ENCODE data around the gene ALAS2. TPM values are rescaled to one million over a fixed set of nuclear protein-coding genes. Genes with fewer than 3 reads are reported as not detected.
A peak's percentile ranks its signal among the peaks of the same experiment; 100 is the strongest.

Gene ALAS2
- total and polyA plus RNA-seq, 2 donors (not counting 1 experiment from before 2014, with no cell fraction given) = not detected

DNA sequence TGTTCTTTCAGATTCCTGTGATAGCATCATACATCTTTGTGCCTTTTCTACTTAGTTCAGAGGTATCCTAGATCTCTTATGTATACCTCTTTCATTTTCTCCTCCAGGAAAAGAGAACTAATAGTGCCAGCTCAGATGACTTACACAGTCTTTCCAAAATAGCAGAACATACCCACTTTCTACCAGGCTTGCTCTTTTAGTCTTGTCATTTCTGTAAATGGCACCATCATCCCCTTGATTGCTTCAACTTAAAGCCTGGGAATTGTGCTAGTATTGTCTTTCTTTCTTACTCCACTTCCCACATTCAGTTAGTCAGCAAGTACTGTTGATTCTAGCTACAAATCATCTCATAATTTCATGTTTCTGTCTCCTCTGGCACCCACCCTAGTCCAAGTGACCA lies 25.5 kb downstream of the ALAS2 start:
- H3K9ac ChIP-seq (ENCODE audit: insufficient read depth, low read length) = no peak overlapping the region
- no peaks in the 10 kb centered on the region for H3K36me3 ChIP-seq (ENCODE audit: control insufficient read depth, insufficient read depth, low read length)
- no peaks in the 10 kb centered on the region for H3K27me3 ChIP-seq (ENCODE audit: control insufficient read depth, insufficient read depth, low read length)
- H4K20me1 ChIP-seq (ENCODE audit: control insufficient read depth, extremely low read depth, insufficient read depth, low read length) = no peaks in the 10 kb centered on the region
- H3K27ac ChIP-seq (ENCODE audit: insufficient read depth, low read length) = no peak overlapping the region
- no peaks in the 10 kb centered on the region for H3K4me1 ChIP-seq (ENCODE audit: control insufficient read depth, extremely low read depth, insufficient read depth, low read length)
- H3K4me2 ChIP-seq (ENCODE audit: extremely low read depth, insufficient read depth, low read length) = no peak overlapping the region
- no peaks in the 10 kb centered on the region for H3K9me3 ChIP-seq (ENCODE audit: control insufficient read depth, insufficient read depth, low read depth, low read length)
- H2AFZ ChIP-seq (ENCODE audit: low read length) = no peak overlapping the region
- H3K79me2 ChIP-seq (ENCODE audit: control insufficient read depth, insufficient read depth, low read length) = peaks cover 10% of the 10 kb centered on the region
- DNase-seq (ENCODE audit: low read depth in 2 of 2) = no peak
- no peak overlapping the region for H3K4me3 ChIP-seq (replicated peaks in 1 of 4; ENCODE audit: control extremely low read depth in 1 of 4, insufficient read depth in 1 of 4, low read depth in 3 of 4, low read length in 4 of 4)
- no peak for TF ChIP-seq EZH2 (IDR thresholded peaks at IDR 0.05; ENCODE audit: low read length, missing control alignments)
- TF ChIP-seq, protein P1, sequence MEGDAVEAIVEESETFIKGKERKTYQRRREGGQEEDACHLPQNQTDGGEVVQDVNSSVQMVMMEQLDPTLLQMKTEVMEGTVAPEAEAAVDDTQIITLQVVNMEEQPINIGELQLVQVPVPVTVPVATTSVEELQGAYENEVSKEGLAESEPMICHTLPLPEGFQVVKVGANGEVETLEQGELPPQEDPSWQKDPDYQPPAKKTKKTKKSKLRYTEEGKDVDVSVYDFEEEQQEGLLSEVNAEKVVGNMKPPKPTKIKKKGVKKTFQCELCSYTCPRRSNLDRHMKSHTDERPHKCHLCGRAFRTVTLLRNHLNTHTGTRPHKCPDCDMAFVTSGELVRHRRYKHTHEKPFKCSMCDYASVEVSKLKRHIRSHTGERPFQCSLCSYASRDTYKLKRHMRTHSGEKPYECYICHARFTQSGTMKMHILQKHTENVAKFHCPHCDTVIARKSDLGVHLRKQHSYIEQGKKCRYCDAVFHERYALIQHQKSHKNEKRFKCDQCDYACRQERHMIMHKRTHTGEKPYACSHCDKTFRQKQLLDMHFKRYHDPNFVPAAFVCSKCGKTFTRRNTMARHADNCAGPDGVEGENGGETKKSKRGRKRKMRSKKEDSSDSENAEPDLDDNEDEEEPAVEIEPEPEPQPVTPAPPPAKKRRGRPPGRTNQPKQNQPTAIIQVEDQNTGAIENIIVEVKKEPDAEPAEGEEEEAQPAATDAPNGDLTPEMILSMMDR (conservative IDR thresholded peaks at IDR 0.05 in 1 of 2, IDR thresholded peaks at IDR 0.05 in 1 of 2; ENCODE audit: low read depth in 1 of 2, low read length in 2 of 2) = no peak

DNA sequence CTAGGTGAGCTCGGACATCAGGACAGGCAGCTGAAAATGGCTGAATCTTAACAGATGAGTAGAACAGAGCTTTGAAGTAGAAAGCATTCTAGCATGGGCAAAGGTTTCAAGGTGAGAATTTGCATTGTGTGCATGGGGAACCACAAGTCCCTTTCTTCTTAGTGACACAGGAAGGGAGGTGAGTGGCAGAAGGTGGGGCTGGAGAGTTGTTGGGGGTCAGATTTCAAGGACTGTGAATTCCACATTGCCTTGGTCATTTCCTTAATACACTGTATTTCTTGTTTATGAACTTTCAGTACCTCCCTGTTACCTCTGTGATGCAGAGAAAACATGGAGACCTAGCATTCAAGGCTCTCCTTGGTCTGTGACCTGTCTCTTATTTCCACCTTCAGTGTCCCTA lies 26.5 kb downstream of the ALAS2 start:
- no peak overlapping the region for H3K4me3 ChIP-seq (replicated peaks in 1 of 4; ENCODE audit: control extremely low read depth in 1 of 4, insufficient read depth in 1 of 4, low read depth in 3 of 4, low read length in 4 of 4)
- no peak for DNase-seq (ENCODE audit: low read depth in 2 of 2)
- TF ChIP-seq, protein P1 (conservative IDR thresholded peaks at IDR 0.05 in 1 of 2, IDR thresholded peaks at IDR 0.05 in 1 of 2; ENCODE audit: low read depth in 1 of 2, low read length in 2 of 2) = no peak
- no peak for TF ChIP-seq EZH2 (IDR thresholded peaks at IDR 0.05; ENCODE audit: low read length, missing control alignments)
- H3K27me3 ChIP-seq (ENCODE audit: control insufficient read depth, insufficient read depth, low read length) = no peaks in the 10 kb centered on the region
- no peaks in the 10 kb centered on the region for H3K4me1 ChIP-seq (ENCODE audit: control insufficient read depth, extremely low read depth, insufficient read depth, low read length)
- no peak overlapping the region for H3K4me2 ChIP-seq (ENCODE audit: extremely low read depth, insufficient read depth, low read length)
- peaks cover 10% of the 10 kb centered on the region for H3K79me2 ChIP-seq (ENCODE audit: control insufficient read depth, insufficient read depth, low read length)
- H3K27ac ChIP-seq (ENCODE audit: insufficient read depth, low read length) = no peak overlapping the region
- no peaks in the 10 kb centered on the region for H4K20me1 ChIP-seq (ENCODE audit: control insufficient read depth, extremely low read depth, insufficient read depth, low read length)
- no peaks in the 10 kb centered on the region for H3K9me3 ChIP-seq (ENCODE audit: control insufficient read depth, insufficient read depth, low read depth, low read length)
- no peak overlapping the region for H2AFZ ChIP-seq (ENCODE audit: low read length)
- no peak overlapping the region for H3K9ac ChIP-seq (ENCODE audit: insufficient read depth, low read length)
- H3K36me3 ChIP-seq (ENCODE audit: control insufficient read depth, insufficient read depth, low read length) = no peaks in the 10 kb centered on the region

DNA sequence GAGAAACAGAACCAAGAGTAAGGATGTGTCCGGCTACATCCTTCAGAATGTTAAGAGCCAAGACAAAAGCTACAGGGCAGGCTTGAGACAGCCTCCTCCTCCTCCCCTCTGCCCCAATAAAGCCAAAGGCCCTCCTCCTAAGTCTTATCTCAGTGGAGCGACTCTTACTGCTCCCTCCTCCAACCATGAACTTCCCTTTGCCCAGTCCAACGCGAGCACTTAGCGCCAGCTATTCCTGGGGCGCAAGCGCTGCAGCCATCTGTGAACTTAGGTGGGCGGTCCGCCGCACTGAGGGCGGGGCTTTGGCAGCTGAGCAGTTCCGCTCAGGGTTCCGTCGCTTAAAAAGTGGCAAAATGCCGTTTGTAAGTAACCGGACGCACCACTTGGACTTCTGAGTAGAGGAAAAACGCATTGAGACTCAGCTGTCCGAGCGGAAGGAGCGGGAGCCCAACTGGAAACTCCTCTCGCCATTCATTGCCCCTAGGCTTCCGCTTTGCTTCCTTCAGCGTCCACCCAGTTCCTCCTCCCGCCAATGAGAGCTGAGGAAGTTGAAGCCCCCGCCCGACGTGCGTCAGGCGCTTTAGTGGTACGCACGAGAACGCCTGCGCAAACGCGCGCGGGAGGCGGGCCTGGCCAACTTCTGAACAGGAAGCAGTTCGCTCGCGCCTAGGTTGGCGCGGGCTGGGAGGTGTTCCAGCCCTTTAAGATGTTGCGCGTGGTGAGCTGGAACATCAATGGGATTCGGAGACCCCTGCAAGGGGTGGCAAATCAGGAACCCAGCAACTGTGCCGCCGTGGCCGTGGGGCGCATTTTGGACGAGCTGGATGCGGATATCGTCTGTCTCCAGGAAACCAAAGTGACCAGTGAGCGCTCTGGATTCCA lies 30.8 kb downstream of the ALAS2 start, which contains the start of gene APEX2:
Gene APEX2, plus strand, starts transcription at position 647 of the 882 bp plus-strand sequence. Its CDS starts 60 bp downstream, at position 707.
- Histone ChIP-seq H3K36me3 (ENCODE audit: control insufficient read depth, insufficient read depth, low read length) (no peaks in the 10 kb centered on the region), H2AFZ (ENCODE audit: low read length) (peak within 1 kb of the TSS; percentile 87), H3K27ac (ENCODE audit: insufficient read depth, low read length) (peak within 1 kb of the TSS; percentile 95)

More for the DNA sequence above, 30.8 kb downstream of the ALAS2 start, which contains the start of gene APEX2:
- Histone ChIP-seq H3K9ac (ENCODE audit: insufficient read depth, low read length) (peak within 1 kb of the TSS; percentile 80), H3K4me2 (ENCODE audit: extremely low read depth, insufficient read depth, low read length) (peak within 1 kb of the TSS; percentile 73), H4K20me1 (ENCODE audit: control insufficient read depth, extremely low read depth, insufficient read depth, low read length) (no peaks in the 10 kb centered on the region), H3K4me3 (replicated peaks in 1 of 4; ENCODE audit: control extremely low read depth in 1 of 4, insufficient read depth in 1 of 4, low read depth in 3 of 4, low read length in 4 of 4) (peak within 1 kb of the TSS; percentile 61 to 82 (median 68)), H3K27me3 (ENCODE audit: control insufficient read depth, insufficient read depth, low read length) (no peaks in the 10 kb centered on the region), H3K9me3 (ENCODE audit: control insufficient read depth, insufficient read depth, low read depth, low read length) (no peaks in the 10 kb centered on the region), H3K79me2 (ENCODE audit: control insufficient read depth, insufficient read depth, low read length) (peaks cover 10% of the 10 kb centered on the region), H3K4me1 (ENCODE audit: control insufficient read depth, extremely low read depth, insufficient read depth, low read length) (no peaks in the 10 kb centered on the region)
- peak; percentile 92 to 94 for DNase-seq (ENCODE audit: low read depth in 2 of 2)
- TF ChIP-seq EZH2 (IDR thresholded peaks at IDR 0.05; ENCODE audit: low read length, missing control alignments) = no peak
- TF ChIP-seq, protein P1 (conservative IDR thresholded peaks at IDR 0.05 in 1 of 2, IDR thresholded peaks at IDR 0.05 in 1 of 2; ENCODE audit: low read depth in 1 of 2, low read length in 2 of 2) = no peak

Data from fibroblast of lung (primary cell).